SK-N-SH (cell line): ENCODE data around the gene FAM221A. TPM values are rescaled to one million over a fixed set of nuclear protein-coding genes. Genes with fewer than 3 reads are reported as not detected.

ENCODE experiments used
- CTCF ChIA-PET: fragments of 300-600, 350-600 bp; formaldehyde crosslinking; extraction: SDS; loops from one replicate; lab custom pipeline; 2021; lab: Yijun Ruan, JAX
- POLR2A ChIA-PET: fragments of 350-600 bp; sonication (Branson Sonifier 250); formaldehyde crosslinking; extraction: SDS; loops from one replicate; lab custom pipeline; 2020; ENCODE audit warnings: antibody characterized with exemption, inconsistent platforms; lab: Yijun Ruan, JAX
- DNase-seq: peaks from one replicate; pipeline ENCODE4 v3.0.0; 2012
- H2AFZ ChIP-seq: fragments of 200-600 bp; sonication (generic); 2 replicates; pipeline ENCODE4 v1.8.1; 2016; ENCODE audit warnings: antibody characterized with exemption, mild to moderate bottlenecking, low read depth
- H3F3A ChIP-seq: fragments of 200-600 bp; sonication (generic); replicated peaks from 2 replicates; pipeline ENCODE3; 2016; ENCODE audit warnings: antibody characterized with exemption, mild to moderate bottlenecking; ENCODE audit not compliant: insufficient read depth
- H3K27ac ChIP-seq, 2 experiments: fragments of 200-500 bp in 1 of 2; fragments of 200-600 bp in 1 of 2; sonication (Bioruptor generic) in 1 of 2; sonication (generic), shearing (Covaris generic) in 1 of 2; 2 replicates each; pipeline versions ENCODE4 v1.5.1 to v1.6.1; 2014 to 2016; ENCODE audit warnings: low read depth in 2 of 2, inconsistent platforms in 1 of 2, low read length in 1 of 2, mild to moderate bottlenecking in 1 of 2, mixed read lengths in 1 of 2
- H3K27me3 ChIP-seq: fragments of 200-600 bp; sonication (generic), shearing (Covaris generic); 2 replicates; pipeline ENCODE4 v1.6.1; 2016; ENCODE audit warnings: mixed run types; ENCODE audit not compliant: insufficient read depth
- H3K36me3 ChIP-seq, 2 experiments: fragments of 200-500 bp in 1 of 2; fragments of 200-600 bp in 1 of 2; sonication (Bioruptor generic) in 1 of 2; sonication (generic) in 1 of 2; replicated peaks in 1 of 2; 2 replicates each; pipeline versions ENCODE3 to v1.5.1; 2014 to 2016; ENCODE audit warnings: low read length in 1 of 2, mild to moderate bottlenecking in 1 of 2; ENCODE audit not compliant: insufficient read depth in 2 of 2, control insufficient read depth in 1 of 2
- H3K4me1 ChIP-seq, 2 experiments: fragments of 200-500 bp in 1 of 2; fragments of 200-600 bp in 1 of 2; sonication (Bioruptor generic) in 1 of 2; sonication (generic), shearing (Covaris generic) in 1 of 2; 2 replicates each; pipeline versions ENCODE4 v1.5.1 to v1.6.1; 2014 to 2016; ENCODE audit warnings: low read depth in 1 of 2, low read length in 1 of 2, mixed run types in 1 of 2; ENCODE audit not compliant: insufficient read depth in 2 of 2, control insufficient read depth in 1 of 2
- H3K4me2 ChIP-seq: fragments of 200-600 bp; sonication (generic), shearing (Covaris generic); 2 replicates; pipeline ENCODE4 v1.6.1; 2017; ENCODE audit warnings: mixed run types
- H3K4me3 ChIP-seq, 2 experiments: fragments of 200-500 bp in 1 of 2; fragments of 200-600 bp in 1 of 2; sonication (Bioruptor generic) in 1 of 2; sonication (generic), shearing (Covaris generic) in 1 of 2; 2 replicates each; pipeline versions ENCODE4 v1.5.1 to v1.8.1; 2014 to 2016; ENCODE audit warnings: low read depth in 2 of 2, inconsistent platforms in 1 of 2, low read length in 1 of 2, mild to moderate bottlenecking in 1 of 2, mixed read lengths in 1 of 2, moderate library complexity in 1 of 2
- H3K79me2 ChIP-seq: fragments of 200-600 bp; sonication (generic); 2 replicates; pipeline ENCODE4 v1.8.1; 2017; ENCODE audit warnings: mild to moderate bottlenecking; ENCODE audit not compliant: insufficient read depth
- H3K9ac ChIP-seq: fragments of 200-600 bp; sonication (generic); 2 replicates; pipeline ENCODE4 v1.6.1; 2017; ENCODE audit warnings: mixed run types
- H3K9me2 ChIP-seq: fragments of 200-600 bp; sonication (generic); 2 replicates; pipeline ENCODE4 v1.6.1; 2017; ENCODE audit warnings: mixed run types
- H3K9me3 ChIP-seq: fragments of 200-600 bp; sonication (generic); 2 replicates; pipeline ENCODE4 v1.6.1; 2017; ENCODE audit warnings: mixed run types, mild to moderate bottlenecking, moderate library complexity
- H4K20me1 ChIP-seq: fragments of 200-600 bp; sonication (generic); 2 replicates; pipeline ENCODE4 v1.6.1; 2017; ENCODE audit warnings: mild to moderate bottlenecking, mixed run types; ENCODE audit not compliant: insufficient read depth
- CHD2 ChIP-seq: fragments of 150-350 bp; IDR thresholded peaks from 2 replicates; pipeline ENCODE4 v1.6.1; 2018; ENCODE audit warnings: low read length; ENCODE audit not compliant: partially characterized antibody
- EP300 ChIP-seq, 2 experiments: IDR thresholded peaks; 2 replicates each; pipeline versions ENCODE4 v1.4.0 to v1.6.1; 2012; ENCODE audit warnings: borderline replicate concordance in 1 of 2, low read depth in 1 of 2, low read length in 1 of 2
- FOSL2 ChIP-seq: IDR thresholded peaks from 2 replicates; pipeline ENCODE4 v1.4.0; 2012; ENCODE audit warnings: low read depth, mild to moderate bottlenecking, moderate library complexity, borderline replicate concordance
- FOXJ3 ChIP-seq: sonication (generic); formaldehyde crosslinking; IDR thresholded peaks from 2 replicates; pipeline ENCODE4 v1.5.1; 2020; ENCODE audit warnings: mild to moderate bottlenecking, missing genetic modification reagents
- GABPA ChIP-seq: IDR thresholded peaks from 2 replicates; pipeline ENCODE4 v1.4.0; 2012; ENCODE audit warnings: low read depth, mild to moderate bottlenecking
- GATA2 ChIP-seq: sonication (generic); formaldehyde crosslinking; IDR thresholded peaks from 2 replicates; pipeline ENCODE4 v1.5.0; 2020; ENCODE audit warnings: mild to moderate bottlenecking, missing genetic modification reagents
- MEF2A ChIP-seq: IDR thresholded peaks from 2 replicates; pipeline ENCODE4 v1.4.0; 2012; ENCODE audit warnings: low read depth, borderline replicate concordance
- NRF1 ChIP-seq: IDR thresholded peaks from 2 replicates; pipeline ENCODE4 v1.6.1; 2012; ENCODE audit warnings: low read depth, mild to moderate bottlenecking, low read length
- RAD21 ChIP-seq: IDR thresholded peaks from 2 replicates; pipeline ENCODE4 v1.6.1; 2012; ENCODE audit warnings: mild to moderate bottlenecking, low read length
- RCOR1 ChIP-seq: fragments of 150-350 bp; IDR thresholded peaks from 2 replicates; pipeline ENCODE4 v1.6.1; 2017; ENCODE audit warnings: antibody characterized with exemption, low read length
- RFX5 ChIP-seq: IDR thresholded peaks from 2 replicates; pipeline ENCODE4 v1.6.1; 2012; ENCODE audit warnings: mild to moderate bottlenecking, improper control_type of control experiment, low read length
- SIN3A ChIP-seq: IDR thresholded peaks from 2 replicates; pipeline ENCODE4 v1.6.1; 2012; ENCODE audit warnings: low read depth, mild to moderate bottlenecking, low read length, moderate library complexity, borderline replicate concordance
- TCF12 ChIP-seq: IDR thresholded peaks from 2 replicates; pipeline ENCODE4 v1.4.0; 2012
- ZBTB33 ChIP-seq: IDR thresholded peaks from 2 replicates; pipeline ENCODE4 v1.4.0; 2012; ENCODE audit warnings: low read depth, borderline replicate concordance
- WGBS: methylation state at CpG from one replicate; pipeline ENCODE4 v1.1.6; 2017; ENCODE audit warnings: low lambda C conversion rate; 5-methylcytosine and 5-hydroxymethylcytosine counted together
- polyA plus RNA-seq, 3 experiments: library from polyadenylated mRNA; depleted of rRNA; stranded (reverse); fragments of >200 nt; gene quantifications; 2 replicates each; pipeline ENCODE4 v1.2.3, GENCODE V29; 2012
- TF ChIP-seq, protein P1 (sequence below): fragments of 200-600 bp; sonication (generic); IDR thresholded peaks from 2 replicates; pipeline ENCODE4 v1.6.1; 2017; ENCODE audit warnings: antibody characterized with exemption, mild to moderate bottlenecking, moderate library complexity
- TF ChIP-seq, protein P2 (sequence below): IDR thresholded peaks from 2 replicates; pipeline ENCODE4; 2012

FAM221A gene
- polyA plus RNA-seq, 1 of the 3 experiments (the other 2 are of a cell fraction): 9.7 TPM

- TF ChIP-seq CHD2: no peak
- TF ChIP-seq GATA2: no peak
- no peak for TF ChIP-seq RCOR1
- no peak for TF ChIP-seq EP300 (IDR thresholded peaks at IDR 0.05; ENCODE audit: borderline replicate concordance in 1 of 2, low read depth in 1 of 2, low read length in 1 of 2)
- TF ChIP-seq RFX5: no peak
- TF ChIP-seq NRF1: no peak
- TF ChIP-seq, protein P1, sequence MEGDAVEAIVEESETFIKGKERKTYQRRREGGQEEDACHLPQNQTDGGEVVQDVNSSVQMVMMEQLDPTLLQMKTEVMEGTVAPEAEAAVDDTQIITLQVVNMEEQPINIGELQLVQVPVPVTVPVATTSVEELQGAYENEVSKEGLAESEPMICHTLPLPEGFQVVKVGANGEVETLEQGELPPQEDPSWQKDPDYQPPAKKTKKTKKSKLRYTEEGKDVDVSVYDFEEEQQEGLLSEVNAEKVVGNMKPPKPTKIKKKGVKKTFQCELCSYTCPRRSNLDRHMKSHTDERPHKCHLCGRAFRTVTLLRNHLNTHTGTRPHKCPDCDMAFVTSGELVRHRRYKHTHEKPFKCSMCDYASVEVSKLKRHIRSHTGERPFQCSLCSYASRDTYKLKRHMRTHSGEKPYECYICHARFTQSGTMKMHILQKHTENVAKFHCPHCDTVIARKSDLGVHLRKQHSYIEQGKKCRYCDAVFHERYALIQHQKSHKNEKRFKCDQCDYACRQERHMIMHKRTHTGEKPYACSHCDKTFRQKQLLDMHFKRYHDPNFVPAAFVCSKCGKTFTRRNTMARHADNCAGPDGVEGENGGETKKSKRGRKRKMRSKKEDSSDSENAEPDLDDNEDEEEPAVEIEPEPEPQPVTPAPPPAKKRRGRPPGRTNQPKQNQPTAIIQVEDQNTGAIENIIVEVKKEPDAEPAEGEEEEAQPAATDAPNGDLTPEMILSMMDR: no peak
- TF ChIP-seq ZBTB33: no peak
Observed at GRCh38 chr7:23645822-23646221, 34.2 kb upstream of the FAM221A start (continued).

DNA sequence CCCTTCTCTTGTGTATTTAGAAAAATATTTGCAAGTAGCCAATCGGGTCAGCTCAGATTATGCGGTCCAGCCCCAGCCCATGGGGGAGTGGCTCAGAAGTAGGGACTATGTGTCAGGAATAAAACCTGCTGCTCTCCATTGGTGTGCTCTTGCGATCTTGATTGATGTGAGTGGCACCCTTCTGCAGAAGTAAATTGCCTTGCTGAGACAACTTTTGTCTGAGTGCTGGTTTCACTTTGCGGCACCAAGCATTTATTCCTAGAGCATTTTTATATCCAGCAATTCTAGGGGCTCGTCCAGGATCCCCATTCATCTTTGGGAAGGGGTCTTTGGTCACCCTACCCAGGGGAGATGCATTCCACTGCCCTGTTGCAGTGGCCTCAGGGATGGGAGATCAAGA, 26.1 kb upstream of the FAM221A start:
- H3K4me1 ChIP-seq: no peaks in the 10 kb centered on the region
- CTCF ChIA-PET: interaction anchor here (1.0 kb wide), 1 partner anchor 20 kb away, joined by 3 read pairs; no protein-coding TSS in a partner anchor
- no peaks in the 10 kb centered on the region for H4K20me1 ChIP-seq
- no peak overlapping the region for H3K4me3 ChIP-seq
- POLR2A ChIA-PET: no interaction called here
- H2AFZ ChIP-seq: no peak overlapping the region
- no peak overlapping the region for H3K9ac ChIP-seq
- peaks cover 13% of the 10 kb centered on the region; the same call in 1 of the 2 replicates for H3K9me3 ChIP-seq
- H3K27me3 ChIP-seq: no peaks in the 10 kb centered on the region
- no peaks in the 10 kb centered on the region for H3K9me2 ChIP-seq
- no peaks in the 10 kb centered on the region for H3K79me2 ChIP-seq
- 69% methylated on average over 5 of the region's 5 CpGs for WGBS
- H3K27ac ChIP-seq: no peak overlapping the region
- no peak for DNase-seq
- peaks cover 4% of the 10 kb centered on the region for H3F3A ChIP-seq
- no peak overlapping the region for H3K4me2 ChIP-seq
- H3K36me3 ChIP-seq: no peaks in the 10 kb centered on the region
- TF ChIP-seq SIN3A: no peak
- TF ChIP-seq RAD21: no peak
- TF ChIP-seq NRF1: no peak
- no peak for TF ChIP-seq EP300 (IDR thresholded peaks at IDR 0.05; ENCODE audit: borderline replicate concordance in 1 of 2, low read depth in 1 of 2, low read length in 1 of 2)
- TF ChIP-seq TCF12: no peak
- TF ChIP-seq, protein P2, sequence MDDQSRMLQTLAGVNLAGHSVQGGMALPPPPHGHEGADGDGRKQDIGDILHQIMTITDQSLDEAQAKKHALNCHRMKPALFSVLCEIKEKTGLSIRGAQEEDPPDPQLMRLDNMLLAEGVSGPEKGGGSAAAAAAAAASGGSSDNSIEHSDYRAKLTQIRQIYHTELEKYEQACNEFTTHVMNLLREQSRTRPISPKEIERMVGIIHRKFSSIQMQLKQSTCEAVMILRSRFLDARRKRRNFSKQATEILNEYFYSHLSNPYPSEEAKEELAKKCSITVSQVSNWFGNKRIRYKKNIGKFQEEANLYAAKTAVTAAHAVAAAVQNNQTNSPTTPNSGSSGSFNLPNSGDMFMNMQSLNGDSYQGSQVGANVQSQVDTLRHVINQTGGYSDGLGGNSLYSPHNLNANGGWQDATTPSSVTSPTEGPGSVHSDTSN: no peak
- no peak for TF ChIP-seq FOSL2
- no peak for TF ChIP-seq FOXJ3 (CRISPR knock-in tag)
- no peak for TF ChIP-seq RCOR1
- no peak for TF ChIP-seq GATA2
- no peak for TF ChIP-seq RFX5
- TF ChIP-seq GABPA: no peak
- TF ChIP-seq MEF2A: no peak
- TF ChIP-seq, all 33 proteins: peak for 0
